Thyroid gland (tissue), 4 donors: ENCODE data around the gene DISP1. TPM values are rescaled to one million over a fixed set of nuclear protein-coding genes. Genes with fewer than 3 reads are reported as not detected.

ENCODE experiments used
- DNase-seq, 2 donors: peaks; one replicate each; pipeline ENCODE4 v3.0.0-alpha.2; 2019
- H3K27ac ChIP-seq, 3 donors: fragments of 200-600 bp; sonication (generic); 1 replicate in 2 of 3; 2 replicates in 1 of 3; pipeline ENCODE4 v1.5.1; 2016 to 2019; ENCODE audit warnings: mild to moderate bottlenecking in 1 of 3, moderate library complexity in 1 of 3
- H3K27me3 ChIP-seq: fragments of 200-600 bp; sonication (generic); one replicate; pipeline ENCODE4 v1.5.1; 2019
- H3K36me3 ChIP-seq, 2 donors: fragments of 200-600 bp; sonication (generic); one replicate each; pipeline ENCODE4 v1.5.1; 2016 to 2019
- H3K4me1 ChIP-seq, 2 donors: fragments of 200-600 bp; sonication (generic); one replicate each; pipeline ENCODE4 v1.5.1; 2017 to 2019
- H3K4me3 ChIP-seq, 3 donors: fragments of 200-600 bp; sonication (generic); replicated peaks in 1 of 3; 1 replicate in 2 of 3; 2 replicates in 1 of 3; pipeline ENCODE4 v1.5.1; 2016; ENCODE audit warnings: mild to moderate bottlenecking in 1 of 3
- H3K9me3 ChIP-seq: fragments of 200-600 bp; sonication (generic); one replicate; pipeline ENCODE4 v1.5.1; 2017
- POLR2A ChIP-seq, 2 donors: fragments of 450-650 bp; IDR thresholded peaks; one replicate each; pipeline ENCODE4 v1.6.1; 2017; ENCODE audit warnings: antibody characterized with exemption in 2 of 2, mild to moderate bottlenecking in 2 of 2, moderate library complexity in 1 of 2
- WGBS, 2 donors: methylation state at CpG; one replicate each; pipeline ENCODE4 v1.1.5; 2017; 5-methylcytosine and 5-hydroxymethylcytosine counted together
- intact Hi-C: fragments of 100-400 bp; cut with DNase I; formaldehyde crosslinking; loops from one replicate; pipeline ENCODE4 v1.15.1; 2023
- total RNA-seq, 4 donors: library from RNA; depleted of rRNA; stranded (reverse); fragments of >200 nt; gene quantifications; one replicate each; pipeline ENCODE4 v1.2.3, GENCODE V29; 2016
- TF ChIP-seq, protein P1 (sequence below), 6 experiments: fragments of 200-600 bp in 3 of 6; fragments of 450-650 bp in 3 of 6; sonication (generic) in 3 of 6; IDR thresholded peaks; one replicate each; pipeline ENCODE4 v1.5.1; 2016 to 2019; ENCODE audit warnings: antibody characterized with exemption in 6 of 6, mild to moderate bottlenecking in 2 of 6, inconsistent platforms in 1 of 6, moderate library complexity in 1 of 6

Gene DISP1
- total RNA-seq, 4 donors from 2014 or later = 11.5 to 21.4 (median 15.9) TPM

DNA sequence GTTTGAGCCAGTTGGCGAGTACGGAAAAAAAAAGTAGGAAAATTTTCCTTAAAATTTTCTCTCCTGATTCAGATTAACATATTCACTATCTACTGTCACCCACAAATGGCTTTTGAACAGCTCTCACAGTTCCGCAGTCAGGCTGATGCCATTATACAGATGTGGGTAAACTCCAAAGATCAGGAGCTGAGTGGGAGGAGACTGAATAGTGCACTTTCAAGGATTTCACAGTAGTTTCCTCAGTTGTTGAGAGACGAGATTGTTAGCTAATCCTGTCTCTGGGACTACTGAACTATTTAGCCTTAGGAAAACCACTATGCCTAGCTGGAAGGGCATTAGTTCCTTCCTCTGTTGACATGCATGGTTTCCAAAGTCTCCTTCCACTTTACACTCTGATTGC lies 3.2 kb upstream of the DISP1 start:
- Histone ChIP-seq H3K36me3 (no peaks in the 10 kb centered on the region), H3K9me3 (no peaks in the 10 kb centered on the region), H3K27ac (no peak overlapping the region), H3K27me3 (no peaks in the 10 kb centered on the region), H3K4me3 (no peak overlapping the region), H3K4me1 (peaks cover 10 to 15% of the 10 kb centered on the region in 2 donors)
- 90 to 92% methylated on average over 4 of the region's 4 CpGs for WGBS, 2 donors
- TF ChIP-seq, protein P1, sequence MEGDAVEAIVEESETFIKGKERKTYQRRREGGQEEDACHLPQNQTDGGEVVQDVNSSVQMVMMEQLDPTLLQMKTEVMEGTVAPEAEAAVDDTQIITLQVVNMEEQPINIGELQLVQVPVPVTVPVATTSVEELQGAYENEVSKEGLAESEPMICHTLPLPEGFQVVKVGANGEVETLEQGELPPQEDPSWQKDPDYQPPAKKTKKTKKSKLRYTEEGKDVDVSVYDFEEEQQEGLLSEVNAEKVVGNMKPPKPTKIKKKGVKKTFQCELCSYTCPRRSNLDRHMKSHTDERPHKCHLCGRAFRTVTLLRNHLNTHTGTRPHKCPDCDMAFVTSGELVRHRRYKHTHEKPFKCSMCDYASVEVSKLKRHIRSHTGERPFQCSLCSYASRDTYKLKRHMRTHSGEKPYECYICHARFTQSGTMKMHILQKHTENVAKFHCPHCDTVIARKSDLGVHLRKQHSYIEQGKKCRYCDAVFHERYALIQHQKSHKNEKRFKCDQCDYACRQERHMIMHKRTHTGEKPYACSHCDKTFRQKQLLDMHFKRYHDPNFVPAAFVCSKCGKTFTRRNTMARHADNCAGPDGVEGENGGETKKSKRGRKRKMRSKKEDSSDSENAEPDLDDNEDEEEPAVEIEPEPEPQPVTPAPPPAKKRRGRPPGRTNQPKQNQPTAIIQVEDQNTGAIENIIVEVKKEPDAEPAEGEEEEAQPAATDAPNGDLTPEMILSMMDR (IDR thresholded peaks at IDR 0.05) = no peak
- intact Hi-C loops = no loop called here
- no peak for DNase-seq

DNA sequence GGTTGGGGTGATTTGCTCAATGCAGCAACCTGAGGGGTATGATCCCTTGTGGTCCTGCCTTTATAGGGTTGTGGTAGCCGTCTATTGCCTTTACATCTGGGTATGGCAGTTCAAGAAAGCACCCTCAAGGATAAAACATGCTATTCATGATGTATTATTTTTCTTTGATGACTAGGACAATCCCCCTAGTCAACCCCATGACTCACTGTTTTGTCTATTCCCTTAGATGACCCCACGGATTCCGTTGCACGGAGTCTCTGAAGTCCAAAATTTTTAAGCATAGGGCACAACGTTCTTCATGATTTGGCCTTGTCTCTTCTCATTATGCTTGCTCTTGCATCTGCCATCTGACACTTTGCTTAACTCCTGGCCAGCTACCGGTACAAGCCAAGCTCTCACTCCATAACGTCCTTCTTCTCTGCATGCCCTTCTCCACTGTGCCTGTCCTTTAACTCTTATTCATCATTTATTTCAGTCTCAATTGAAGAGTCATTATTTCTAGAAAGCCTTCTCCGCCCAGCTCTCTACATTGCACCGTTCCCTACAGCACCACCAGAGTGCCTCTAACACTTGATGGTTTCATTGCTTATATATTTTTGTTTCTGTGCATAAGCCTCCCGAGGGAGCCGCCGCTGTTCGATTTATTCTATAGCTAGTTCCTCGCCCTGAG lies 838 bp upstream of the DISP1 start:
- WGBS, 2 donors = 66 to 80% methylated on average over 14 of the region's 14 CpGs
- H3K4me3 ChIP-seq = peak overlapping the region in 2 of 3 donors; percentile 75 to 94
- intact Hi-C loops = no loop called here
- peak overlapping the region; percentile 90 to 98 (median 97) for H3K27ac ChIP-seq
- peak in 1 of 2 donors; percentile 15 for DNase-seq
- no peaks in the 10 kb centered on the region for H3K9me3 ChIP-seq
- H3K4me1 ChIP-seq = peaks cover 24 to 35% of the 10 kb centered on the region in 2 donors
- H3K27me3 ChIP-seq = no peaks in the 10 kb centered on the region
- TF ChIP-seq POLR2A (IDR thresholded peaks at IDR 0.05) = no peak
- TF ChIP-seq, protein P1 (IDR thresholded peaks at IDR 0.05) = no peak
- no peaks in the 10 kb centered on the region for H3K36me3 ChIP-seq

DNA sequence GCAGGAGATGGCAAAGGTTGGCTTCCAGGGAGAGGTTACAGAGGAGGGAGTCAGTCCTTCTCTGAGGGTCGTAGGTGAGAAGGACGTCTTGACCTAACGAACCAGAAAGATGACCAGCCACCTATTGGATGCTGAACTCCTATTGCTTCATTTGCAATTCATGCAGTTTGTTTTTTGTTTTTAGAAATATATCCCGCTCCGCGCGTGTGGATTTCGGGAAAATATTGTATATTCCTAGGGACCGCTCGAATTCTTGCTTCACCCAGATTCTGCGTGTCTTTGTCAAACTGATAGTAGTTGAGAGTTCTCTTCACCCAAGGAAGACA lies 564 bp downstream of the DISP1 start:
- WGBS, 2 donors = 2 to 3% methylated on average over 11 of the region's 11 CpGs

DNA sequence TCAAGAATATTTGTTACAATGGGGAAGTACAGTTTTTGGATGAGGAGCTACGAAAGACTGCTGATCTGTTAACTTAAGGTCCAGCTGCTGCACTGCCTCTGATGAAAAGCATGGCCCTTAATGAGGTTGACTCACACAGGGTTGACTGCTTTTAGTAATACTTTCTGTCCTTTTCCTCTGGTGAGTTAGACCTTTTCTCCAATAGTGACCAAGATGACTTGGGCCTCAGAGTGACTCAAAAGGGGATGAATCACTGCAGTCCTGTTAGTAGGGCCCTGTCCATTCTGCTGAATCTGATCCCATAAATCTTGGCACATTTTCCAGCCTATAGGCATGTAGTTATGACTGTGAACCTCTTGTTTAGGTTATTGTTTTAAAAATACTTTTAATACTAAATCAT lies 2.7 kb downstream of the DISP1 start:
- Histone ChIP-seq H3K27ac (peak overlapping the region in 2 of 3 donors; percentile 59 to 66), H3K4me3 (no peak overlapping the region), H3K9me3 (no peaks in the 10 kb centered on the region), H3K36me3 (no peaks in the 10 kb centered on the region), H3K27me3 (no peaks in the 10 kb centered on the region), H3K4me1 (peaks cover 19 to 35% of the 10 kb centered on the region in 2 donors)
- intact Hi-C loops = no loop called here
- DNase-seq = no peak
- 68 to 81% methylated on average over 1 of the region's 1 CpG for WGBS, 2 donors
- TF ChIP-seq, protein P1 (IDR thresholded peaks at IDR 0.05) = no peak
- TF ChIP-seq POLR2A (IDR thresholded peaks at IDR 0.05) = no peak

More for the DNA sequence above, 564 bp downstream of the DISP1 start:
- H3K4me3 ChIP-seq = peak overlapping the region; percentile 1 to 94 (median 75)
- no peaks in the 10 kb centered on the region for H3K9me3 ChIP-seq
- H3K4me1 ChIP-seq = peaks cover 19 to 35% of the 10 kb centered on the region in 2 donors
- no peaks in the 10 kb centered on the region for H3K36me3 ChIP-seq
- DNase-seq = no peak
- H3K27ac ChIP-seq = peak overlapping the region; percentile 90 to 98 (median 97)
- no peaks in the 10 kb centered on the region for H3K27me3 ChIP-seq
- intact Hi-C loops = no loop called here
- TF ChIP-seq POLR2A (IDR thresholded peaks at IDR 0.05) = no peak
- TF ChIP-seq, protein P1 (IDR thresholded peaks at IDR 0.05) = no peak

DNA sequence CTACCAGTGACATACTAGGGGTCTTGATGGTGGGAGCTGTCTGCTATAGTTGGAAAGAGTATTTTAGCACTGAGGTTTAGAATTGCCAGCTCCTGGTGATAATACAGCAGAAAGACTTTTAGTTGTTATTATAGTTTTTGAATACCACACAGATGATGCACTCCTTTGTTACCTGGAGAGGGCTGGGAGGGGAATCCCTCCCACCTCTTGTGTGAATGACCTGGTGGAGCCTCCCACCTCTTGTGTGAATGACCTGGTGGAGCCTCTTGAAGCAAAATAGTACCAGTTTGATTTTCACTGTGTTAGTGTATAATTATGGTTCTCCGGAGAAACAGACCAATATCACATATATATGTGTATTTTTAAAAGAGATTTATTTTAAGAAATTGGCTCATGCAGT lies 3.3 kb downstream of the DISP1 start:
- H3K4me1 ChIP-seq = peaks cover 19 to 35% of the 10 kb centered on the region in 2 donors
- no peaks in the 10 kb centered on the region for H3K27me3 ChIP-seq
- DNase-seq = peak; percentile 56 to 60
- H3K27ac ChIP-seq = peak overlapping the region in 2 of 3 donors; percentile 59 to 66
- no peaks in the 10 kb centered on the region for H3K36me3 ChIP-seq
- intact Hi-C loops = no loop called here
- H3K9me3 ChIP-seq = no peaks in the 10 kb centered on the region
- 76 to 77% methylated on average over 1 of the region's 1 CpG for WGBS, 2 donors
- no peak overlapping the region for H3K4me3 ChIP-seq
- no peak for TF ChIP-seq POLR2A (IDR thresholded peaks at IDR 0.05)
- TF ChIP-seq, protein P1 (IDR thresholded peaks at IDR 0.05) = no peak
